ENCODE data around the gene DYRK1A. TPM values are rescaled to one million over a fixed set of nuclear protein-coding genes. Genes with fewer than 3 reads are reported as not detected.
"Not testable (repeated sequence)": the region's sequence is repeated elsewhere in the genome, so short reads cannot be mapped to it uniquely, and the experiment has no call there.

Gene DYRK1A
- polyA plus RNA-seq, 1 donor (not counting 4 experiments of a cell fraction or from before 2014, with no cell fraction given): 25.3 TPM

- FAIRE-seq: no peak
These were observed 172.5 kb downstream of the DYRK1A start for GRCh38 chr21:37538971-37539590.

GRCh38 chr21:37541128-37541527 lies 174.6 kb downstream of the DYRK1A start:
- H3K27ac ChIP-seq (ENCODE audit: control insufficient read depth, insufficient read depth, low read length); dilution Hi-C loops (cut with MboI; ENCODE audit: extremely low pct_ligation_motif_present, low sequenced_read_pairs); H3K9me3 ChIP-seq (ENCODE audit: control insufficient read depth, low read depth, low read length); FAIRE-seq; H3K4me2 ChIP-seq (ENCODE audit: control insufficient read depth, extremely low read depth, insufficient read depth, low read depth, low read length); H3K27me3 ChIP-seq (ENCODE audit: control insufficient read depth, extremely low read depth, insufficient read depth, low read length); H4K20me1 ChIP-seq (ENCODE audit: control insufficient read depth, extremely low read depth, insufficient read depth, low read length); H3K79me2 ChIP-seq (ENCODE audit: control insufficient read depth, insufficient read depth, low read length); H3K36me3 ChIP-seq (ENCODE audit: control insufficient read depth in 2 of 2, extremely low read depth in 1 of 2, insufficient read depth in 2 of 2, low read length in 2 of 2); H3K4me3 ChIP-seq (ENCODE audit: control insufficient read depth in 2 of 3, extremely low read depth in 1 of 3, insufficient read depth in 2 of 3, low read depth in 1 of 3, low read length in 3 of 3); H3K9ac ChIP-seq (ENCODE audit: control insufficient read depth, extremely low read depth, insufficient read depth, low read length); H2AFZ ChIP-seq (ENCODE audit: control insufficient read depth, low read length); H3K4me1 ChIP-seq (ENCODE audit: control insufficient read depth, extremely low read depth, insufficient read depth, low read length); DNase-seq (ENCODE audit: low read depth, low spot score); H3K9me1 ChIP-seq (ENCODE audit: control insufficient read depth, extremely low read depth, insufficient read depth, low read length): not testable (repeated sequence)

More at GRCh38 chr21:37538971-37539590, 172.5 kb downstream of the DYRK1A start:
- Histone ChIP-seq H3K4me3 (ENCODE audit: control insufficient read depth in 2 of 3, extremely low read depth in 1 of 3, insufficient read depth in 2 of 3, low read depth in 1 of 3, low read length in 3 of 3) (no peak overlapping the region), H3K4me2 (ENCODE audit: control insufficient read depth, extremely low read depth, insufficient read depth, low read depth, low read length) (no peak overlapping the region), H3K27ac (ENCODE audit: control insufficient read depth, insufficient read depth, low read length) (no peak overlapping the region), H3K9me3 (ENCODE audit: control insufficient read depth, low read depth, low read length) (peaks cover 5% of the 10 kb centered on the region), H3K9ac (ENCODE audit: control insufficient read depth, extremely low read depth, insufficient read depth, low read length) (no peak overlapping the region), H4K20me1 (ENCODE audit: control insufficient read depth, extremely low read depth, insufficient read depth, low read length) (no peaks in the 10 kb centered on the region), H2AFZ (ENCODE audit: control insufficient read depth, low read length) (no peak overlapping the region), H3K27me3 (ENCODE audit: control insufficient read depth, extremely low read depth, insufficient read depth, low read length) (no peaks in the 10 kb centered on the region), H3K79me2 (ENCODE audit: control insufficient read depth, insufficient read depth, low read length) (no peaks in the 10 kb centered on the region), H3K9me1 (ENCODE audit: control insufficient read depth, extremely low read depth, insufficient read depth, low read length) (no peaks in the 10 kb centered on the region), H3K36me3 (ENCODE audit: control insufficient read depth in 2 of 2, extremely low read depth in 1 of 2, insufficient read depth in 2 of 2, low read length in 2 of 2) (no peaks in the 10 kb centered on the region), H3K4me1 (ENCODE audit: control insufficient read depth, extremely low read depth, insufficient read depth, low read length) (no peaks in the 10 kb centered on the region)
- DNase-seq (ENCODE audit: low read depth, low spot score): no peak
- dilution Hi-C loops (cut with MboI; ENCODE audit: extremely low pct_ligation_motif_present, low sequenced_read_pairs): no loop called here
- no peak for TF ChIP-seq CTCF (optimal IDR thresholded peaks at IDR 0.05 in 1 of 3, IDR thresholded peaks at IDR 0.05 in 1 of 3, conservative IDR thresholded peaks at IDR 0.05 in 1 of 3; ENCODE audit: extremely low read depth in 1 of 3, insufficient read depth in 2 of 3, low read length in 3 of 3)
- no peak for TF ChIP-seq EZH2 (IDR thresholded peaks at IDR 0.05; ENCODE audit: low read length)

GRCh38 chr21:37542512-37542911 lies 175.9 kb downstream of the DYRK1A start:
- Histone ChIP-seq H3K79me2 (ENCODE audit: control insufficient read depth, insufficient read depth, low read length) (no peaks in the 10 kb centered on the region), H2AFZ (ENCODE audit: control insufficient read depth, low read length) (no peak overlapping the region), H3K9ac (ENCODE audit: control insufficient read depth, extremely low read depth, insufficient read depth, low read length) (no peak overlapping the region), H4K20me1 (ENCODE audit: control insufficient read depth, extremely low read depth, insufficient read depth, low read length) (no peaks in the 10 kb centered on the region), H3K9me1 (ENCODE audit: control insufficient read depth, extremely low read depth, insufficient read depth, low read length) (no peaks in the 10 kb centered on the region), H3K4me3 (ENCODE audit: control insufficient read depth in 2 of 3, extremely low read depth in 1 of 3, insufficient read depth in 2 of 3, low read depth in 1 of 3, low read length in 3 of 3) (no peak overlapping the region), H3K36me3 (ENCODE audit: control insufficient read depth in 2 of 2, extremely low read depth in 1 of 2, insufficient read depth in 2 of 2, low read length in 2 of 2) (no peaks in the 10 kb centered on the region), H3K27me3 (ENCODE audit: control insufficient read depth, extremely low read depth, insufficient read depth, low read length) (peaks cover 8% of the 10 kb centered on the region), H3K27ac (ENCODE audit: control insufficient read depth, insufficient read depth, low read length) (no peak overlapping the region), H3K4me1 (ENCODE audit: control insufficient read depth, extremely low read depth, insufficient read depth, low read length) (no peaks in the 10 kb centered on the region), H3K9me3 (ENCODE audit: control insufficient read depth, low read depth, low read length) (no peaks in the 10 kb centered on the region), H3K4me2 (ENCODE audit: control insufficient read depth, extremely low read depth, insufficient read depth, low read depth, low read length) (no peak overlapping the region)
- DNase-seq (ENCODE audit: low read depth, low spot score) (no peak), FAIRE-seq (no peak)
- TF ChIP-seq EZH2 (IDR thresholded peaks at IDR 0.05; ENCODE audit: low read length) (no peak), CTCF (optimal IDR thresholded peaks at IDR 0.05 in 1 of 3, IDR thresholded peaks at IDR 0.05 in 1 of 3, conservative IDR thresholded peaks at IDR 0.05 in 1 of 3; ENCODE audit: extremely low read depth in 1 of 3, insufficient read depth in 2 of 3, low read length in 3 of 3) (no peak)
- dilution Hi-C loops (cut with MboI; ENCODE audit: extremely low pct_ligation_motif_present, low sequenced_read_pairs): no loop called here
